Stimulated activated CD4-positive, alpha-beta T cell treated with anti-CD3 and anti-CD28 coated beads, Interleukin-4, amount 100 ng/mL, for 1 hour (primary cell): ENCODE results near the gene IFNAR2.

Experiments used
- DNase-seq: peaks from one replicate; pipeline ENCODE4 v3.0.0-alpha.2; 2020

The IFNAR2 gene

DNA sequence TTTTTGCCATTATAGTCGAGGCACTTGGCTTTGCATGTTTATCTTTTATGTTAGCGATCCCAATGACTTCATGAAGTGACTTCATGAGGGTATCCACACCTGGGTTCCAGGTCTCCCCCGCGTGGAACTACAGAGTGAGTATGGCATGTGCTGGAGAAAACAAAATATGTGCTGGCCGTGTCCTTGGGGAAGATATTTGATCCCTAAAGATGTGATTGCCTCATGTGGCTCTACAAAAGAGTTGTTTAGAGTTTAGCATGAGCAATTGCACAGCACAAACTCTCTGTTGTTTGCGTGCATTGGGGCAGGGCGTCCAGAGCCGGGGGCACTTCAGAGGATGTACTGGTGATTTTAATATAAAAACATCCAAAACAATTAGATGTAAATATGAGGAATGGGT, 41.2 kb downstream of the IFNAR2 start:
- no peak for DNase-seq

DNA sequence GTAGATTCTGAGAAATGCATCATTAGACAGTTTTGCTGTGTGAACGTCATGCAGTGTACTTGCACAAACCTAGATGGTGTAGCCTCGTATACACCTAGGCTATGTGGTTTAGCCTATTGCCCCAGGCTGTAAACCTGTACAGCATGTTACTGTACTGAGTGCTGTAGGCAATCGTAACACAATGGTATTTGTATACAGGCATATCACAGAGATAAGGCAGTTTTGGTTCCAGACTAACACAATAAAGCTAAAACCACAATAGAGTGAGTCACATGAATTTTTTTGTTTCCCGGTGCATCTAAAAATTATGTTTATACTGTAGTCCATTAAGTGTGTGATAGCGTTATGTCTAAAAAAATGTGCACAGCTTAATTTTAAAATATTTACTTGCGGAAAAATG, 43.3 kb downstream of the IFNAR2 start:
- no peak for DNase-seq

DNA sequence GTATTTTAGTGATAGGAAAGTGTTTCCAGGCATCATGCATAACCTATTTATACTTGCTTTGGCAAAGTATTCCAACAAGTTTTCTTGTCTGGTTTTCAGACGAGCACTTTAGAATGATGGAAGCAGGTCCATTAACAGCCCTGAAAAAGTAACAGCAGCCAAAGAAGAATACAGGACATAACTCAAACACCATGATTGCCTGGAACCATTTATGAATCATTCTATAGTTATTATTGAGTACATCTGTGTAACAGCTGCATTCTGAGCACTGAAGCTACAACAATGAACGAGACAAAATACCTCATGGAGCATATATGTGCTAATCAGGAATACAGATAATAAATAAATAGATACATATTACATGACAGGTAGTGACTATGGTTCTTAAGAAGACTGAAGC, 49.0 kb downstream of the IFNAR2 start:
- DNase-seq, result no peak

DNA sequence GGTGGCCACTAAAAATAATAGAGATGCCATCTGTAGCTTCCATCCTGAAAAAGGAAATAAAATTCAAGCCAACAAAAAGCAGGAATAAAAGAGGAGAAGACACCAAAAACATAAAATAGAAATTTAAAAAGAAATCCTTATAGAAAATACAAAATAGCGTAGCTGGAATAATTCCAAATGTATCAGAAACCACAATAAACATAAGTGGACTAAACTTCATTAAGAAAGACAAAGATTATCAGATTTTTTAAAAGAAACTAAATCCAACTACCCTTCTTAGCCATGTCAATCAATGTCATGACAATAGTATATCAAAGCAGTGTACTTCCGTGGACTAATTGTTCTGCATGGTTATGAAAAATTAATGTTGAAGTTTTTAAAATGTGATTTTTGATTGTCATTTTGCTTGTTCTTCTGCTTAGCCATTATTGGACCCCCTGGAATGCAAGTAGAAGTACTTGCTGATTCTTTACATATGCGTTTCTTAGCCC, 49.6 kb downstream of the IFNAR2 start:
- DNase-seq, result no peak
